Spleen (tissue), 7 donors: Measurements from ENCODE around the gene DPF1.

ENCODE experiments used
- POLR2A ChIP-seq, 3 donors: fragments of 450-650 bp; IDR thresholded peaks; one replicate each; pipeline ENCODE4 v1.5.1; 2017; ENCODE audit warnings: antibody characterized with exemption in 3 of 3, mild to moderate bottlenecking in 1 of 3
- POLR2AphosphoS5 ChIP-seq, 3 donors: sonication (generic); formaldehyde crosslinking; IDR thresholded peaks; one replicate each; pipeline ENCODE4 v1.5.1; 2017; ENCODE audit warnings: antibody characterized with exemption in 3 of 3
- TF ChIP-seq, protein P1 (sequence below), 11 experiments: fragments of 200-600 bp in 7 of 11; fragments of 450-650 bp in 4 of 11; sonication (generic) in 4 of 11; IDR thresholded peaks in 8 of 11; conservative IDR thresholded peaks in 3 of 11; 1 replicate in 7 of 11; 2 replicates in 4 of 11; pipeline versions ENCODE4 v1.4.0 to v1.8.0; 2016 to 2021; ENCODE audit warnings: antibody characterized with exemption in 11 of 11, inconsistent platforms in 4 of 11, mild to moderate bottlenecking in 1 of 11
- donor health status: DM: no; HTN: no; CAD: no; lungs with moderate emphysema.
- donor health status: DM: no; HTN: no; CAD: no.
- donor health status: DM: no; HTN: no; CAD: no.

DNA sequence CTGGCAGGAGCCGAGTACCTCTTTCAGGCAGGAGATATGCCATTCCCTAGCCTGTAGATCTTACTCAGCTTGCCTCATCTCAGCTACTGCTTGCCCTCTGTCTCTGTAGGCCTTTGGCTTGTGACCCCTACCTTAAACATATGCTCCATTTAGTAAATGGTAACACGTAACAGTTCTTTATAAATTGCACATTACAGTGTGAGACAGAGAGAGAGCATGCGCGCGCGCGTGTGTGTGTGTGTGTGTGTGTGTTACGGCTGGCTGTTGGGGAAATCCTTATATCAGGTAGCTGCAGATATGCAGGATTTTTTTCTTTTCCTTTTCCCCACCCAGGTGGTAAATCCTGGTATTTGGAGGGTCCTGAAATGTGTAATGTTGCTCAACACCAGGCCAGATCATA, 44.5 kb upstream of the DPF1 start:
- TF ChIP-seq, protein P1, sequence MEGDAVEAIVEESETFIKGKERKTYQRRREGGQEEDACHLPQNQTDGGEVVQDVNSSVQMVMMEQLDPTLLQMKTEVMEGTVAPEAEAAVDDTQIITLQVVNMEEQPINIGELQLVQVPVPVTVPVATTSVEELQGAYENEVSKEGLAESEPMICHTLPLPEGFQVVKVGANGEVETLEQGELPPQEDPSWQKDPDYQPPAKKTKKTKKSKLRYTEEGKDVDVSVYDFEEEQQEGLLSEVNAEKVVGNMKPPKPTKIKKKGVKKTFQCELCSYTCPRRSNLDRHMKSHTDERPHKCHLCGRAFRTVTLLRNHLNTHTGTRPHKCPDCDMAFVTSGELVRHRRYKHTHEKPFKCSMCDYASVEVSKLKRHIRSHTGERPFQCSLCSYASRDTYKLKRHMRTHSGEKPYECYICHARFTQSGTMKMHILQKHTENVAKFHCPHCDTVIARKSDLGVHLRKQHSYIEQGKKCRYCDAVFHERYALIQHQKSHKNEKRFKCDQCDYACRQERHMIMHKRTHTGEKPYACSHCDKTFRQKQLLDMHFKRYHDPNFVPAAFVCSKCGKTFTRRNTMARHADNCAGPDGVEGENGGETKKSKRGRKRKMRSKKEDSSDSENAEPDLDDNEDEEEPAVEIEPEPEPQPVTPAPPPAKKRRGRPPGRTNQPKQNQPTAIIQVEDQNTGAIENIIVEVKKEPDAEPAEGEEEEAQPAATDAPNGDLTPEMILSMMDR (IDR thresholded peaks at IDR 0.05 in 8 of 11, conservative IDR thresholded peaks at IDR 0.05 in 3 of 11), result no peak
- no peak for TF ChIP-seq POLR2A (IDR thresholded peaks at IDR 0.05)
- no peak for TF ChIP-seq POLR2AphosphoS5 (IDR thresholded peaks at IDR 0.05)
